Stimulated activated CD4-positive, alpha-beta T cell treated with anti-CD3 and anti-CD28 coated beads, Interleukin-12 subunit alpha, Interleukin-12 subunit beta, amount 100 ng/mL, for 4 hours (primary cell): ENCODE measurements around the gene TMEM132D.
"Not testable (repeated sequence)": the region's sequence is repeated elsewhere in the genome, so short reads cannot be mapped to it uniquely, and the experiment has no call there.

ENCODE experiments used
- DNase-seq: peaks from one replicate; pipeline ENCODE4 v3.0.0-alpha.2; 2020

Gene TMEM132D

DNA sequence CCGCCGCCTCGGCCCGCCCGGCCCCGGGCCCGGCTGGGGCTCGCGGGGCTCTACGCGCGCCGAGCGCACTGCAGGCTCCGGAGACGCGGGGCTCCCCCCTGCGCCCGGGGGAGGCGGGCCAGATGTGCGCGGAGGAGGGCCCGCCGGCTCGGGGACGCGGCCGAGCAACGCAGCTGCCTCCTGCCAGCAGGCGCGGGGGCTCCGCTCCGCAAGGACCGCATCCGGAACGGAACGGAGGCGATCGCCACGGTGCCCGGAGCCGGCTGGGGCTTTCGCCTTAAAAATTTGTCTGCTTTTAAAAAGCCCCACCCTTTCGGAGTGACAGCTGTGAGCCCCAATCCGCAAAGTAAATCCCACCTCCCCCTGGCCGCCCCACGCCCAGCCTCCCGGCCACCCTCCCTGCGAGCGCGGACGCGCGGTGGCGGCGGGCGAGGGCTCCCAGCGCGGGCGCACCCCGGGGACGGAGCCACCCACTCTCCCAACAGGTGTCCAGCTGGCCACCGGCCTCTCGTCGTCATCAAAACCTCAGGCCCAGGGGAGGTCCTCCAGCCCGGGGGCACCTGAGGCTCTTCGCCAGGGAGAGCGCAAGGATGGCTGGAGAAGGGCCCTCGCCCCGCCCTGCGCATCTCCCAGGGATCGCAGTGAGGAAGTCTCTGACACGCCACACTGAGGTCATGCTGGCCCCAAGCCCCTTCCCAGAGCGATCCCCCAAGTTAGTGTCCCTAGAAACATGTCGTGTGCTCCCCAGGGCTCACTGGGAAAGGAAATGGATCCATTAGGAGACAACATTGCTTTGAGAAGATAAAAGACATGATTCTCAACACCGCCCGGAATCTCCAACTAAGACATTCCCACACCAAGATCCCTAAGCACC lies at the start of gene TMEM132D:
TSS of gene TMEM132D (minus strand) at position 70 of the 874 bp plus-strand sequence.
- DNase-seq: no peak

DNA sequence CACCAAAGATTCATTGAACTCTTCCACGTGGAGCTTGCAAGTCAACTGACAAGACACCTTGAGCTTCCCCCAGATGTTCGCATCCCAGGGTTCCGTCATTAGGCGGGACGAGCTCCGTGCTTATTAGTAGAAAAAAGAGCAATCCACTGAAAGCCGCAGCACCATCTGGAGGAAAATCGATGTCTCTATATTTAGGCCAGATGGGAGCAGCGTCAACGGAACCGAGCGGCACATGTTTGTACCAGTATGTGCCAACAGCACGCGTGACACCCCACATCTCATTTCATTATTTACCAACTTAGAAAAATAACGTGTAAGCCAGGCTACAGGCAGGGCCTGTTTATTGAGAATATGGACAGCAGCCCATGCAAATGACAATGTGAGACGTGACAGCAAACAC lies 45.8 kb upstream of the TMEM132D start:
- DNase-seq: no peak

DNA sequence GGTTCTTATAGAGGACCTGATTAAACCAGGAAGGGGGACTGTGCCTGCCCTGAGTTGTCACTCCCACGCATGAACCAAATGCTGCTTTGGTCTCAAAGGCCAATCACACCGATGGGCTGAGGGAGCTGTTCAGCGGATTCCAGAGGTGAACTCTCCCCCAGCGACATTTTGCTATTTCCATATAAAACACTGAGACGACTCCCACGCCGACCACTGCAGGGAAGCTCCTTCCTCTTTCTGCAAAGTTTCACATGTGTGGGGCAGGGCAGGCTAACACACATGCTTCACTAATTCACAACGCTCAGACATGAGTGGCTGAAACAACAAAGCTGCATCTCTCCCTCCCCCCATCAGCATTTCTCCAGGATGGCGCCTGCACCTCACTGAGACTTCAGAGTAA lies 37.8 kb upstream of the TMEM132D start:
- DNase-seq: no peak

DNA sequence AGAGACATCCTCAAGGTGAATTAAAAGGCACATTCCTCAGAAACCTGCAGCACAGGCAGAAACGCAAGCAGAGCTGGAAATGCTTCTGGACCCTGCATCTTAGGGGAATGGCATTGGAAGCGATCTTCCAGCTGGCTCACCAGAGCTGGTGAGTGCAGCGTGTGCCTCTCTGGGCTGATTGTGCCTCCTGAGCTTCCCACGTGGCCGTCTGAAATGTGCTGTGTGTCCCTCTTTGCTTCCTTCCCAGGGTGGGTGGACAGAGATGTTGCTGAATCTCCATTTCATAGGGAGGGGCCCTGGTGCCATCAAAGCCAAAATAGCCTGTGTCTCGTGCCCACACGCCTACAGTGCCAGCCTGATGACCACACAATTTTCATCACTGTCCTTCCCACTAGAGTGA lies 34.3 kb upstream of the TMEM132D start:
- no peak for DNase-seq

DNA sequence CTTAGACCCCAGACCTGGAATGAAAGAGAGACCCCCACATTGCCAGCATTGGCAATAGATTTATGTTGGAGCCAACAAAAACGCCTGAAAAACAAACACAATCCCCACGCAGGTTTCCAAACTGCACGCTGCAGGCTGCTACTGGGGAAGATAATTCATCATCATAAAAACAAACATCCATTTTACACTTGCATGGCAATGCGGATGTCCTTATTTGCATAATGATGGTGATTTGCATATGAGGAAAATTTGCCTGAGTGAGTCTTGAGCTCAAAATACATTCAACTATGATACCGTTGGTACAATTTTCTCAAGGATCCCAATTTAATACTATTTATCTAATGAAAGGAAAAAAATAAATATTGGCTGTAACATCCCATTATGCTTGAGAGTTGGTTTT lies 33.6 kb upstream of the TMEM132D start:
- DNase-seq: no peak

DNA sequence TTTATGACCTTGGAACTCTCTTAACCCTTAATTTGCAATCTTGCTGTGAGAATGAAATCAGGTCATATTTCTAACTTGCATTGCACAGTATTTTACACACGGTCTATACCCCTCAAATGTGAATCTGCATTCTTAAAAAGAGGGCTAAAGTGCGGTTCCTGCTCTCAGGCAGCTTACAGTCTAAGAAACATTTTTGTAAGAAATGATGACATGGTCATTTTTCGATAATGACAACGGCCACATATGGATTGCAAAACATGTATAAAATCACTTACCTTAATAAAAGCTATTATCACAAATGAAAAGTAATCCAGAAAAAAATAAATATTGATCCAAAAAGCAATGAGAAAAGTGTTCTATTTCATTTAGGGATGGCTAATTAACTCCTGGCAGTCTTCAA lies 24.8 kb upstream of the TMEM132D start:
- no peak for DNase-seq

DNA sequence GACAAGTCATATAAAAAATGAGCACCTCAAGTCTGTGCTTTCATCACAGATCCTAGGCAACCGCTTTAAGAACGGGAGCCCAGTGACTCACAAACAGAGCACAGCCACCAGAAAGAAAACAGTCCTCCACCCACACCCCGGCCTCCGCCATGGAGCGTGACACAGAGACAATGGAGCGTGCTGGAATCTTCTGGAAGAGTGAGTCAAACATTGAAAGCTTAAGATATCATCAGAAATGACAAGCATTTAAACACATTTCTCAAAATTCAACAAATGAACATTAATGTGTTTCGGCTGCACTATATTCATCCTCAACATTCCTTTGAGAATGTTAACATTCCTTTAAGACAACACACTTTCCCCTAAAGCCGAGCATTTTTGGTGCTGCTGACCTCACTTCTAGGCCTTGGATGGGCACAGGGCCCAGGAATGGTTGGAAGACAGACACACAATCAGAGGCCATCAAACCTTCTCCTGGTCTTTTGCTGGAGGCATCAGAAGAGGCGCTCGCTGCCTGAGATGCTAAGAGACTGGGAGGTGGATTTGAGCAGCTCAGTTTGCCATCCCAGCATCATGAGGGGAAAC lies 23.6 kb upstream of the TMEM132D start:
- no peak for DNase-seq

DNA sequence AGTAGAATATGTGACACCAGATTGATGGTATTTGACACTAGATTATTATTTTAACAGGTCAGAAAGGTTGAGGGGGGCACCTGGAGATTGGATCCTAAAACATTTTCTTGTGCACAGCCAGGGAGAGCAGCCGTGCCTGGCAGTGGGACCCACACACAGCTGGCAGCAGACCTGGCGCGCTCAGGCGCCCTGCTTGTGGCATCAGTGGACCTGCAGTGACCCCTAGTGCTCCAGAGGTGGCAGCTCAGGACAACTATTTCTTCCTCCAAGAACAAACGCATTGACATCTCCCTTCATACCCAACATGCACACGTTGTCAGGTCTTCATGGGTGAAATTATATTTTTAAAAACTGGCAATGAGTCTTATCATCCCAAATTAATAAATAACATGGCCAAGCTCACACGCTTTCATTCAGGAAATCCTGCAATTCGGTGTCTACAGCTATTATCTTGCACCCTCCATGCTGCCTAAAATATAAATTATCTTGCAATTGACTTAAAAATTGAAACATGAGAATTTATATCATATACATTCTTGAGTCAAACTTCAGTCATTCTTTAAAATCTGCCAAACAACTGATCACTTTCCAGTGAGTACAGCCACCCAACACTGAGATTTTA lies 7.7 kb upstream of the TMEM132D start:
- no peak for DNase-seq

DNA sequence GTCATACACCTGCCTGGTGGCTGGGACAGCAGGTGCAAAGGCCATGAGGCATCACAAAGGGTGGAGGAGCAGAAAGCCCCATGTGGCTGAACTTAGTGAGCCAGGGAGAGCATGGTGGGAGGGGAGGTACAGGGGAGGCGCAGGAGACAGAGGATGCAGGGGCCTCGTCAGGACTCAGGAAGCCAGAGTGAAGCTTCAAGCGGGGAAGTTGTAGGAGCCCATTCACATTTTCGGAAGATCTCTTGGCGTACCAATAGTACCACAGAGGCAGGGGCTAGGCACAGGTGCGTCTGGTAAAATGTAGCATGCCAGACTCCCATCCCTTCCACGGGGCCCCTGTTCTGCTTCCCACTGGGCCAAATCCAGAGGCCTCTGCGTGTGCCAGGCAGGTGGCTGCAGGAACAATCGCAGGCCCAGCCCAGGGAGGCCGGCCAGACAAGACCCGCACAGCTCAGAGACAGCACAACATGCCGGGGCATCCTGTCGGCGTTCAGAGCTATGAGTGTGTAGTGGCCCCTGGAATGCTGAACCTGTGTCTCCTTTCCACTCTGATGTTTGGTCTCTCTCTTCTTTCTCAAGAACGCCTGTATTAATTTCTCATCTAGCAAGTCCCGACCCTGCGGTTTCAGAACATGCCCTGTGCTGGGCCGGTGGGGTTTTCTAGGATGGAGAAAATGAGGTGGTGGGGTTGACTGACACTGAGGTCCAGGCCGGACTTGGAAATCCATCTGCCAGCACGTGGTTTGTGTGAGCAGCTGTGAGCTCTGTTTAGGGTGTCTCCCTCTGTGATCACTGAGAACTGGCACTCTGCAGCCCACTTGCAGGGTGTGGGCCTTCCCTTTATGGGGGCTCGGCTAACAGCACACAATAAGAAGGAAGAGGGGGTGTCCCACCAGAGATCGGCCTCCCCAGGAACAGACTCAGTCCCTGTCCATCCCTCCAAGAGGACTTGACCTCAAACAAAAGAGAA lies 5.5 kb upstream of the TMEM132D start:
- no peak for DNase-seq

DNA sequence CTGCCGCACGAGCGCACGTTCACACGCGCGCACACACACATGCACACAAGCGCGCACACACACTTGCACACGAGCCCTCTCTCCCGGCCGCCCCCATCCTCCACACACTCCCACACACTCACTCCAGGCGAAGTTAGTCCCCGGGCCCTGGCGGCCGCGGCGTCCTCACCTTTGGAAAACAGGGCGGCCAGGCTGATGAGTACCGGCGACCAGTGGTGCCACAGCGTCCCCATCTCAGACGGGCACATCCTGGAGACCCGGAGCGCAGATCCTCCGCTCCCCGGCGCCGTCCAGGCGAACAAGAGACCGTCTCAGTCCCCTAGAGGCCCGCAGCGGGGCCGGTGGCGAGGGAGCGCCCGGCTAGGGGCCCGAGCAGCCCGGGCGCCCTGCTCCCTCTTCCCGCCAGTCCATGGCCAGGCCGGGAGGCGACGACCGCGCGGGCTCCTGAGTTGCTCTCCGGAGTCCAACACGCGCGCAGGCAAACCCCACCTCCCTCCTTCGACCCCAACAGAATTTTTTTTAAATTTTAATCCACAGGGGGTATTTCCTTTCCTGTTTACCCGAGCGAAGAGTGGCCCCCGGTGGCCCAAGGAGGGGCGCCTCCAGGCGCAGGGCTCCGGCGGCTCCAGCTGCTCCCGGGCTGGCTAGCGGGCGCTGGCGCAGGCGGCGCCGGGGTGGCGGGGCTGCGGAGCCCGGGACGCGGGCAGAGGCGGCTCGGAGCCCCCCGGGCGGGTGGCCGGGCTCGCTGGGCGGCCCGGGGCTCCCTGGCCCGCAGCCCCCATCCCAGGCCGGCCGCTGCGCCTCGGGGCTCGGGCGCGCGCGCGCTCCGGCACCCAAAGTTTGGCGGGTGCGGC lies 506 bp downstream of the TMEM132D start:
- no peak for DNase-seq

DNA sequence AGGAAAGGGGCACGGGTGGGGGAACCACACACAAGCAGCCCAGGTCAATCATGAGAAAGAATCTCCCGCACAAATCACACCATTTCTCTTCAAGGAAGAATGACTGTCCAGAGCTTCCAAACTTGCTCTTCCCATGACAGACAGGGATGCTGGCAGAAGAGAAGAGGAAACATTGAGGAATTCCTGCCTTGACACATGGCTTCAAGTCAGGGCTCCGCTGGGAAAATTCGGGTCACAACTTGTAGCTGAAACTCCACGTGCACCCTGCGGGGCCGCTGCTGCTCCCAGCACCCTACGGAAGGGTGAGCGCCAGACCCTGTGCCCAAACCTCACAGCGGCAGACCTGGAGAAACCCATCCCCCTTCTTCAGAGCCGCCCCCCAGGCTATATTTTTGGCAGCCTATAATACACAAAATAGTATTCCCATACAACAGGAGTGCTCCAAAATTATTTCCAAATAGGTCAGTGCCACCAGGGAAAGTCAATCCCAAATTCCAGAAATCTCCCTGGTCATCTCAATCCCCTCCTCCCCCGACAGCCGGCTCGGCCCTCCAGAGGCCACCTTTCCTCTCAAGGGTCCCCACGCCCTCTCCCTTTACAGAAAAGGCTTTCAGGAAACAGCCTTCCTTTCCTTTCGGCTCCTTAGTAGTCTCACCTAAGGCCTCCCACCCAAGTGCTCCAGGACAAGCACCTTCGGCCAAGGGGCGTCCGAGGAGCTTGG lies 1.3 kb downstream of the TMEM132D start:
- no peak for DNase-seq

DNA sequence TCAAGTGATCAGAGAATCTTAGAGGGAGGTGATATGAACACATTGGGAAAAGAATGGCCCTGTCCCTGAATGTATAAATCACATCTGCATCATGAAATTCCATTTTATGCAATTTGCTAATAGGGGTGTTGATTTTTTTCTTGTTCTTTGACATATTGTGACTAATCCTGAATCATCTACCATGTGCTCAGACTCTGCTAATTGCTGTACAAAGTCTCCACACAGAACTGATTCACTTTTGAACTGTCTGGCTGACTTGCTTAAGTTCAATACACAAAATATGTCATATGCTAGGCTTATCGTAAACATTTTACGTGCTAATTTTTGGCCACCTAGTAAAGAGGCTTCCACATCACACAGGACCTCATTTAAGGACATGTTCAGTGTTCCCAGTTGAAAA lies 2.6 kb downstream of the TMEM132D start:
- no peak for DNase-seq

DNA sequence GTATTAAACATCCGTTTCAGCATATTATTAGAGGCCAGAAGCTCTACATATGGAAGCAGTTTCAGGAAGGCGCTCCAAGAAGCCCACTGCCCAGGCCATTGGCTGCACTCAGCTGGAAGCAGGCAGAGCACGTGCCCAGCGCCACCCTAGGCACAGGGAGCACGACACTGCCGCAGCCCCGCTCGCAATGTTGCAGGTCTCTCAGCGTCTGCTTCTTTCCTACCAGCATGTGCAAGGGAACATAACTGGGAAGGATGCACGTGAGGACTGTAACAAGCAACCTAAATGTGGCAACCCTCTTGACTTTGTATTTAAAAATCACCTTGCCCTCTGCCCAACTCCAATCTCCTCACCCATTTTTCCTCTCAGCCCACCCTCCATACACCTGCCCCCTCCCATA lies 3.5 kb downstream of the TMEM132D start:
- no peak for DNase-seq

DNA sequence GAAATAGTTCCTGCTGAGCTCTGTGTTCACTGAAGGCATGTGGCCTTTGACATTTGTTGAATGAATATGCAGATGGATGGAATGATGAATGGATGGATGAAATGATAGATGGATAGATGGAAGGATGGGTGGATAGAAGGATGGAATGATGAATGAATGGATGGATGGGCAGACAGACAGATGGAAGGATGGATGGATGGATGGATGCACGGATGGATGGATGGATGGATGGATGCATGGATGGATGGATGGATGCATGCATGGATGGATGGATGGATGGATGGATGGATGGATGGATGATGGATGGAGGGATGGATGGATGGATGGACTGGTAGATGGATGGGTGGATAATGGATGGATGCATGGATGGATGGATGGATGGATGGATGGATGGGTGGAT lies 4.8 kb downstream of the TMEM132D start:
- not testable (repeated sequence) for DNase-seq

DNA sequence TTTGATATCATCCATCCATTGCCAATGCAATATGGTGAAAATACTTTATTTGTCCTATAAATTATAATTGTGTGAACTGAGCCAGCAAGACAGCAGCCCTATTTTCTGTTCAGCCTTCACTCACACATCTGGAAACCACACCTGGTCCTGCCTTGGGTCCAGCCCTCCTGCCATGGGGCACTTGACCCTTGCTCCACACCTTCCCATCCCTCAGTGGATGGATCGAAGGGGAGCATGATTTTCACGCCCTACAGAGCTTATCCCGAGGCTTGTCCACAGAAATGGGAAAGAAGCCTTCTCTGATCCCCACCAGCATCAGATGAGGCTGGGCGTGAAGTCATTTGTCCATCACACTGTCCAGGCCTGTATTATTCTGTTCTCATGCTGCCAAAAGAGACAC lies 10.1 kb downstream of the TMEM132D start:
- no peak for DNase-seq

DNA sequence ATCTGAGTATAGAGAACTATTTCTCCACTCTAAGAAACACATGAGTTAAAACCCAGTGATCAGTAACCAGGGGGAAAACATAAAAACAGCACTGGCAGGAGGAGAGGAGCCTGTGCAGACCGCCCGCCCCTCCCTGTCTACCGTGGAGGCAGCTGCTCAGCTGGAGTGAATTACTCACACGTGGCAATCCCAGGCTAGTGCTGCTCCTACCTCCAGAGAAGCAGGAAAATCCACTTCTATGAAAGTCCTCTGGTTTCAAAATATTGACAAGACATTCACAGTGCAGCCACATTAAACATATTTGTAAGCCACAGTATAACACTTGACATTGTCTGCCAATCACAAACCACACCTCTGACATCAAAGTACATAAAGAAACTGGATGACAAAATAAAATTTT lies 16.7 kb downstream of the TMEM132D start:
- DNase-seq: no peak

DNA sequence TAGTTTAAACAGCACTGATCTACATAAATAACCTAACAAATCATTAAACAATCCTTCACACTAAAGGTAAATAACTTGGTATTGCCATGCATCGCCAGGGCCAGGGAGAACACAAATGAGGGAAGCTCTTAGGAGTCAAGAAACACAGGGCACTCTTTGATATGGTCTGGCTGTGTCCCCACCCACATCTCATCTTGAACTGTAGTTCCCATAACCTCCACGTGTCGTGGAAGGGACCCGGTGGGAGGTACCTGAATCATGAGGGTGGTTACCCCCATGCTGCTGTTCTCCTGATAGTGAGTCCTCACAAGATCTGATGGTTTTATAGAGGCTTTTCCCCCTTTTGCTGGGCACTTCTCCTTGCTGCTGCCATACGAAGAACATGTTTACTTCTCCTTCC lies 17.3 kb downstream of the TMEM132D start:
- no peak for DNase-seq

DNA sequence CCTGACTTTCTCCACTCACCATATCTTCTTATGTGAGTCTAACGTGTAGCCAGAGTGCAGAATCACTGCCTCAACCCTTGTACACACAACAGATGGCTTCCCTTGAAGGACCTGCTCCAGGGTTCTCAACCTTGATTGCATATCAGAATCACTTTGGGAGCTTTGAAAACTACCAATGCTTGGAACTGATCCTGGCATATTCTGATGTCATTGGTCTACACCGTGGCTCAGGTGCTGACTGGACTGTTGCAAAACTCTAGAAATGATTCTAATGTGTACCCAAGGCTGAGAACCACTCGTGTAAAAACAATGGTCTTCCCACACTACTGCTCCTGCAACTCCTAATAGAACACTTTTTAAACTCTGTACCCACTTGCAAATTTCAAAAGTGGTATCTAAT lies 18.5 kb downstream of the TMEM132D start:
- DNase-seq: no peak

DNA sequence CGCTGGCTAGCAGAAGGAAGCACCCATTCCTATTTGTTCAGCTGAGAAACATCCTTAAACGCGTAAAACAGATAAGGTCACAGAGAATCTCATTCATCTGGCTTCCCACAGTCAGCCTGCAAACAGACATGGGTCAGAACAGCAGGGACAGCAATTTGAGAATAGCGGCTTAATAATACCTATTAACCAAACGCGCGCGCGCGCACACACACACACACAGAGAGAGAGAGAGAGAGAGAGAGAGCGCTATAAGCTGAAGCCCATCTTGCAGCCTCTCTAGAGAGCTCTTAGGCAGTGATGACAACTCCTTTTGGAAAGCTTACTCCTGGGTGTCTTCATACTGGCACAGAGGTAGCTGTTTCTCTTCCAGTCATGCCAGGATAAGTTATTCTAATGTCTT lies 26.4 kb downstream of the TMEM132D start:
- DNase-seq: no peak

DNA sequence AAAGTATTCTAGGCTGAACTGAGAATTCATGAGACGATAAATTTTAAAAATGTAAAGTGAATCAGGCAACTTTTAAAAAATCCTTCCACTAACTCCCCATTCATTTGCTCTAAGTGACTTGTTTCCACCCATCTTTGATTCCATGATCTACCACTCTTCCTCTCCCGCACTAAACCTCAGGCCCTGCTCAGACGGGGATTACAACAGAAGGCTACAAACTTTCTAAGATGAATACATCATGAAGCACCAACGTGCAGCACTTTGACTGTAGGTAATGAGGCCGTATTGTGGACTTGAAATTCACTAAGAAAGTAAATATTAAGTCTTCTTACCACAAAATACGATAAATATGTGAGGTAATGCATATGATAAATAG lies 30.0 kb downstream of the TMEM132D start:
- no peak for DNase-seq

DNA sequence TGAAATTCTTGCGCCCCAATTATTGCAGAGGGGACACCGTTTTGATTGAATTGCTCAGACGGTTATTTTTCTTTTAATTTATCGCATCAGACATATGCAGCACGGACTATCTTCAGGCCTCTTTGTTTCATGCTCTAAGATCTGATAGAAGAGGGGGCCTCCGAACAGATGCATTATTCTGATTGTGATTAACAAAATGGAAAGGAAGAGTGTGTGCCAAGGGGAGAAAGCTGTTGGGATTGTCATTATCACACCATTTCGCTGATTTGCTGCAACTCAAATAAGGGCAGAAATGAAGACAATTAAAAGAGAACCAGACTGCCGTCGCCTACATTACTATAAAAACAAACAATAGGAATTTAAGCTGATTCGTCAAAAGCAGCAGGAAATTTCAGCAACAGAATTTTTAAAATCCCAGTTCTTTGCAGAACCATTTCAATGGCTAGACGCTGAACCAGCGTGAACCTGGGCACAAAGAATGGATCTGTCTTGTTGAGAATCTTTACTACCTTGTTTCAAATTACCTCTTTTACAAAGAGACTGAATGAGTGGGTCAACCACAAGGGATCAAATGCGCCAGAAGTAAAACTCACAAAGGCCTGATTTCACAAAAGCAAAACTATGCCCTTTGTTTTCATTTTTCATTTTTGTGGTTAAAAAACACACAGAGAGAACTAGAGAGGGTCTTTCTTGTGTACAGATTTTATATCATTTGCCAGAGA lies 30.6 kb downstream of the TMEM132D start:
- DNase-seq: no peak
